DND-41 (cell line): ENCODE data around the gene FBN1.

Source experiments
- ATAC-seq: fragments of 200-7000 bp; cut with Tn5 transposase; 3 replicates; pipeline ENCODE4 v1.9.1; 2021; ENCODE audit warnings: low read depth; ENCODE audit not compliant: insufficient read depth
- DNase-seq: peaks from one replicate; pipeline ENCODE4 v3.0.0-alpha.2; 2020
- H2AFZ ChIP-seq: 2 replicates; pipeline ENCODE4 v1.6.0; 2012; ENCODE audit warnings: low read depth, low read length
- H3K27ac ChIP-seq: 2 replicates; pipeline ENCODE4 v1.5.1; 2012; ENCODE audit warnings: low read length, inconsistent platforms
- H3K27me3 ChIP-seq: fragments of 200-600 bp; sonication (generic); 2 replicates; pipeline ENCODE4 v1.6.0; 2012; ENCODE audit warnings: low read length, mild to moderate bottlenecking, inconsistent platforms; ENCODE audit not compliant: insufficient read depth, poor library complexity
- H3K36me3 ChIP-seq: 2 replicates; pipeline ENCODE4 v1.5.1; 2012; ENCODE audit warnings: low read length, inconsistent platforms; ENCODE audit not compliant: insufficient read depth
- H3K4me1 ChIP-seq: 2 replicates; pipeline ENCODE4 v1.5.1; 2012; ENCODE audit warnings: mild to moderate bottlenecking, low read length; ENCODE audit not compliant: insufficient read depth
- H3K4me2 ChIP-seq: 2 replicates; pipeline ENCODE4 v1.6.0; 2012; ENCODE audit warnings: mild to moderate bottlenecking, moderate library complexity, low read length, inconsistent platforms; ENCODE audit not compliant: insufficient read depth
- H3K4me3 ChIP-seq, 2 experiments: fragments of 200-600 bp in 1 of 2; shearing (Covaris generic) in 1 of 2; 2 replicates each; pipeline ENCODE4 v1.5.1; 2012 to 2016; ENCODE audit warnings: inconsistent platforms in 2 of 2, low read length in 2 of 2, mild to moderate bottlenecking in 2 of 2, low read depth in 1 of 2, moderate library complexity in 1 of 2
- H3K79me2 ChIP-seq: 2 replicates; pipeline ENCODE4 v1.6.0; 2012; ENCODE audit warnings: low read length, inconsistent platforms; ENCODE audit not compliant: insufficient read depth
- H3K9ac ChIP-seq: 2 replicates; pipeline ENCODE4 v1.6.0; 2012; ENCODE audit warnings: low read depth, mild to moderate bottlenecking, inconsistent platforms, low read length, moderate library complexity
- H3K9me3 ChIP-seq: 2 replicates; pipeline ENCODE4 v1.5.1; 2012; ENCODE audit warnings: low read length, moderate library complexity, mild to moderate bottlenecking, inconsistent platforms; ENCODE audit not compliant: insufficient read depth, severe bottlenecking
- H4K20me1 ChIP-seq: 2 replicates; pipeline ENCODE4 v1.6.0; 2012; ENCODE audit warnings: low read length; ENCODE audit not compliant: insufficient read depth
- EZH2 ChIP-seq: IDR thresholded peaks from 3 replicates; pipeline ENCODE4 v1.6.1; 2012; ENCODE audit warnings: borderline replicate concordance, low read depth, mild to moderate bottlenecking, moderate library complexity, low read length, inconsistent platforms; ENCODE audit not compliant: severe bottlenecking
- TF ChIP-seq, protein P1 (sequence below): IDR thresholded peaks from 2 replicates; pipeline ENCODE4 v1.5.1; 2012; ENCODE audit warnings: borderline replicate concordance, low read length, moderate library complexity, mild to moderate bottlenecking; ENCODE audit not compliant: poor library complexity, severe bottlenecking; ENCODE audit errors: extremely low read depth

Gene FBN1

DNA sequence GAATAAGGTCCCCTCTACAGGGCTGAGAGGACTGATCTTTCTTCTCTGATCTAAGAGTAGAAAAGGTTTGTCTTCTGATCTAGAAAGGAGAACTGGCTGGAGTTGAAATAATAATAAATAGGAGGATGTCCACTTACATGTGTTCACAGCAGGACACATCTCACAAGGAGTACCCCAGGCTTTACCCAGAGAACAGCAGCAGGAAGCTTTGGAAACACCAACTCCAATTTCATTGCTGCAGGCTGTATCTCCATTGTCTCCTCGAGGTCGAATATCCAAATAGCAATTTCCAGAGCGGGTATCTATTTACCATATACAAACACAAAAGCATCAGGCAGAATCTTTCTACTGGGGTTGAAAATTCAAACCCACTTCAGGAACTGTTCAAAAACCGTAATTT, 177.7 kb downstream of the FBN1 start:
- Histone ChIP-seq H3K36me3 (no peaks in the 10 kb centered on the region), H3K9ac (no peak overlapping the region), H3K27me3 (no peaks in the 10 kb centered on the region), H3K4me1 (no peaks in the 10 kb centered on the region), H3K4me2 (no peak overlapping the region), H3K79me2 (no peaks in the 10 kb centered on the region), H2AFZ (no peak overlapping the region), H4K20me1 (no peaks in the 10 kb centered on the region), H3K4me3 (no peak overlapping the region), H3K9me3 (no peaks in the 10 kb centered on the region), H3K27ac (no peak overlapping the region)
- TF ChIP-seq EZH2: no peak
- TF ChIP-seq, protein P1, sequence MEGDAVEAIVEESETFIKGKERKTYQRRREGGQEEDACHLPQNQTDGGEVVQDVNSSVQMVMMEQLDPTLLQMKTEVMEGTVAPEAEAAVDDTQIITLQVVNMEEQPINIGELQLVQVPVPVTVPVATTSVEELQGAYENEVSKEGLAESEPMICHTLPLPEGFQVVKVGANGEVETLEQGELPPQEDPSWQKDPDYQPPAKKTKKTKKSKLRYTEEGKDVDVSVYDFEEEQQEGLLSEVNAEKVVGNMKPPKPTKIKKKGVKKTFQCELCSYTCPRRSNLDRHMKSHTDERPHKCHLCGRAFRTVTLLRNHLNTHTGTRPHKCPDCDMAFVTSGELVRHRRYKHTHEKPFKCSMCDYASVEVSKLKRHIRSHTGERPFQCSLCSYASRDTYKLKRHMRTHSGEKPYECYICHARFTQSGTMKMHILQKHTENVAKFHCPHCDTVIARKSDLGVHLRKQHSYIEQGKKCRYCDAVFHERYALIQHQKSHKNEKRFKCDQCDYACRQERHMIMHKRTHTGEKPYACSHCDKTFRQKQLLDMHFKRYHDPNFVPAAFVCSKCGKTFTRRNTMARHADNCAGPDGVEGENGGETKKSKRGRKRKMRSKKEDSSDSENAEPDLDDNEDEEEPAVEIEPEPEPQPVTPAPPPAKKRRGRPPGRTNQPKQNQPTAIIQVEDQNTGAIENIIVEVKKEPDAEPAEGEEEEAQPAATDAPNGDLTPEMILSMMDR: no peak
- DNase-seq (no peak), ATAC-seq (no peak)

DNA sequence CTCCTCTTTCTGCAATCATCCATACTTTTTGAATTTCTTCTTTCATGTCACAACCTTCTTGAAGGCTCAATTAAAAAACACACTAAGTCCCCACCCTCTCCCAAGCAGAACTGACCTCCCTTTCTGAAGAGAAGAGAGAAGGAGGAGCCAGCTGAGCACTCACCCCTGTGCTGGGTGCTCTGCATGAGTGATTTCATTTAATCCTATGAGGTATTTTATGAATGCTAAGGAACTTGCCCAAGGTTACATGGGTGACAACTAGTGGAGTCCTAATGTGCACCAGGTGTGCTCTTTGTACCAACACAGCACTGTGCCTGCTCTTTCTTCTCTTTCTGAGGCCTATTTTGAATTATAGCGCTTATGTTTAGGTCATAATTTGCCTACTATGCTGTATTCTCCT, 178.7 kb downstream of the FBN1 start:
- DNase-seq: no peak
- H3K79me2 ChIP-seq: no peaks in the 10 kb centered on the region
- H2AFZ ChIP-seq: no peak overlapping the region
- TF ChIP-seq, protein P1: no peak
- TF ChIP-seq EZH2: no peak
- H3K27me3 ChIP-seq: no peaks in the 10 kb centered on the region
- H3K36me3 ChIP-seq: no peaks in the 10 kb centered on the region
- no peaks in the 10 kb centered on the region for H4K20me1 ChIP-seq
- no peak overlapping the region for H3K27ac ChIP-seq
- no peak overlapping the region for H3K4me2 ChIP-seq
- H3K9ac ChIP-seq: no peak overlapping the region
- H3K4me1 ChIP-seq: no peaks in the 10 kb centered on the region
- H3K9me3 ChIP-seq: no peaks in the 10 kb centered on the region
- no peak overlapping the region for H3K4me3 ChIP-seq
- no peak for ATAC-seq

DNA sequence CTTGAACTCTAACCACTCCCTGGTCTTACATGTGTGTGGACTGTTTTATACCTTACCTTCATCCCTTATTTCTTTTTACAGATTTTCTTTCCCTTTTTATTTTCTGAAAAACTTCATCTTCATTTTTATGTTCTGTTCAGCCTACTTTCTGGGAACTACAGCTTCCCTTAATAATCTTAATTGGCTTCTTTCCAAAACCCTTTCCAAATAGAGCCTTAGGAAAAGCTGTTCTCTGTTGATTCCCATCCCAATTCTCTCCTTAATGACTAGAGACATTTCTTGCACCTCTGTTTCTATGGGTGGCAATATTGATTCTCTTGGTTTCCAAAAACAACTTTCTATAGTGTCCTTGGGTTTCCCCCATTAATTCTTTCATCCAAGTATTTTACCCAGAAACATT, 179.4 kb downstream of the FBN1 start:
- no peak overlapping the region for H3K4me3 ChIP-seq
- H2AFZ ChIP-seq: no peak overlapping the region
- H4K20me1 ChIP-seq: no peaks in the 10 kb centered on the region
- H3K27ac ChIP-seq: no peak overlapping the region
- no peak overlapping the region for H3K9ac ChIP-seq
- H3K79me2 ChIP-seq: no peaks in the 10 kb centered on the region
- H3K4me2 ChIP-seq: no peak overlapping the region
- ATAC-seq: no peak
- no peaks in the 10 kb centered on the region for H3K4me1 ChIP-seq
- H3K9me3 ChIP-seq: no peaks in the 10 kb centered on the region
- no peaks in the 10 kb centered on the region for H3K36me3 ChIP-seq
- no peak for DNase-seq
- H3K27me3 ChIP-seq: no peaks in the 10 kb centered on the region
- no peak for TF ChIP-seq EZH2
- TF ChIP-seq, protein P1: no peak

DNA sequence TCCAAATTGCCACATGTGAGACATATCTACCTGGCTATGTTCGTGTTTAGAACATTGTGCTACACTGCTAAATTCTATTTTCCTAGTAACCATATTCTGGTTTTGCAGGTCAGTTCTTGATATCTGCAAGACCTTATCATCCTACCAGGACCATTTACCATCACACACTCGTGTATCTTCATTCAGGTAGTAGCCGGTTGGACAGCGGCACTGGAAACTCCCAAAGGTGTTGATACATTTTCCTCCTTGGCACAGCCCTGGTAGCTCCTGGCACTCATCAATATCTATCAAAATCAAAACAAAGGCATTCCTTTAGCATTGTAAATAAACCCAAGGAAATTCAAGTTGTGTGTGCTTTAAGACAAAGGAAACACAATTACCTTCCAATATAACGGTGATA, 180.1 kb downstream of the FBN1 start:
- H3K79me2 ChIP-seq: no peaks in the 10 kb centered on the region
- H3K4me3 ChIP-seq: no peak overlapping the region
- H2AFZ ChIP-seq: no peak overlapping the region
- H3K36me3 ChIP-seq: no peaks in the 10 kb centered on the region
- no peak overlapping the region for H3K9ac ChIP-seq
- H3K27ac ChIP-seq: no peak overlapping the region
- TF ChIP-seq EZH2: no peak
- TF ChIP-seq, protein P1: no peak
- H3K4me2 ChIP-seq: no peak overlapping the region
- H3K4me1 ChIP-seq: no peaks in the 10 kb centered on the region
- ATAC-seq: no peak
- DNase-seq: no peak
- no peaks in the 10 kb centered on the region for H3K9me3 ChIP-seq
- H4K20me1 ChIP-seq: no peaks in the 10 kb centered on the region
- no peaks in the 10 kb centered on the region for H3K27me3 ChIP-seq
